ENCODE measurements around the gene DPP9.
"Not testable (repeated sequence)": the region's sequence is repeated elsewhere in the genome, so short reads cannot be mapped to it uniquely, and the experiment has no call there.

DPP9 gene

DNA sequence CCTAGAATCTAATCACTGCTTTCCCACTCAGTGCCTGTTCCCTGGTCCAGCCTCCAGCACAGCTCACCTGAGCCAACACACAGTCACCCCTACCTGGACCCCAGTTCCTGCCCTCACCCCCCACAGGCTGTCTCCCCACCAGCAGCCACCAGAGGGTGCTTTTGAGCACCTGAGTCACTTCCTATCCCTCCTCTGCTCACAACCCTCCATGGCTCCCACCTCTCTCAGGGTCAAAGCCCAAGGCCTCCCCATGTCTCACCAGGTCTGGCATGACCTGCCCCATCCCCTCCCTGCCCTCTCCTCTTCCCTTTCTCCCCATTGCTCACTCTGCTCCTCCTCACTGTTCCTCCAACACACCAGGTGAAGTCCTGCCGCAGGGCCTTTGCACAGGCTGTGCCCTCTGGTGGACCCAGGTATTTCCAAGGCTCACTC, 7.1 kb upstream of the DPP9 start:
- no peak for TF ChIP-seq JUND (IDR thresholded peaks at IDR 0.05; ENCODE audit: low read depth)
- in situ Hi-C loops (cut with HindIII; ENCODE audit: low pct_unique_long_range_greater_than_20kb, low sequenced_read_pairs), result no loop called here
- DNase-seq (ENCODE audit: low read depth in 1 of 2, low spot score in 1 of 2), result peak in 1 of 2 experiments; percentile 22

DNA sequence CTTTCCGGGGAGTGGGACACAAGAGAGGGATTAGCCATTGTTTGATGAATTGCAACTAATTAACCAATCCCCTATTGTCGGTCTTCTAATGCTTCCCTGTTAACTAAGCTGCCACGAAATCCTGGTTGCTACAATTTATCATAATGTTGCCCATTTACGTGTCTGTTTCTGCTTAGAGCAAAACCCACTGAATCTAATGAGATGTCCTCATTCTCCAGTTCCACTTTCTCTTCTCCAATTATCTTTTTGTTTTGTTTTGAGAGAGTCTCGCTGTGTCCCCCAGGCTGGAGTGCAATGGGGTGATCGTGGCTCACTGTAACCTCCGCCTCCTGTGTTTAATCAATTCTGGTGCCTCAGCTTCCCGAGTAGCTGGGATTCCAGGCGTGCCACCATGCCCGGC, 5.2 kb upstream of the DPP9 start:
- DNase-seq (ENCODE audit: low read depth in 1 of 2, low spot score in 1 of 2), result no peak
- in situ Hi-C loops (cut with HindIII; ENCODE audit: low pct_unique_long_range_greater_than_20kb, low sequenced_read_pairs), result no loop called here
- TF ChIP-seq JUND (IDR thresholded peaks at IDR 0.05; ENCODE audit: low read depth), result no peak

DNA sequence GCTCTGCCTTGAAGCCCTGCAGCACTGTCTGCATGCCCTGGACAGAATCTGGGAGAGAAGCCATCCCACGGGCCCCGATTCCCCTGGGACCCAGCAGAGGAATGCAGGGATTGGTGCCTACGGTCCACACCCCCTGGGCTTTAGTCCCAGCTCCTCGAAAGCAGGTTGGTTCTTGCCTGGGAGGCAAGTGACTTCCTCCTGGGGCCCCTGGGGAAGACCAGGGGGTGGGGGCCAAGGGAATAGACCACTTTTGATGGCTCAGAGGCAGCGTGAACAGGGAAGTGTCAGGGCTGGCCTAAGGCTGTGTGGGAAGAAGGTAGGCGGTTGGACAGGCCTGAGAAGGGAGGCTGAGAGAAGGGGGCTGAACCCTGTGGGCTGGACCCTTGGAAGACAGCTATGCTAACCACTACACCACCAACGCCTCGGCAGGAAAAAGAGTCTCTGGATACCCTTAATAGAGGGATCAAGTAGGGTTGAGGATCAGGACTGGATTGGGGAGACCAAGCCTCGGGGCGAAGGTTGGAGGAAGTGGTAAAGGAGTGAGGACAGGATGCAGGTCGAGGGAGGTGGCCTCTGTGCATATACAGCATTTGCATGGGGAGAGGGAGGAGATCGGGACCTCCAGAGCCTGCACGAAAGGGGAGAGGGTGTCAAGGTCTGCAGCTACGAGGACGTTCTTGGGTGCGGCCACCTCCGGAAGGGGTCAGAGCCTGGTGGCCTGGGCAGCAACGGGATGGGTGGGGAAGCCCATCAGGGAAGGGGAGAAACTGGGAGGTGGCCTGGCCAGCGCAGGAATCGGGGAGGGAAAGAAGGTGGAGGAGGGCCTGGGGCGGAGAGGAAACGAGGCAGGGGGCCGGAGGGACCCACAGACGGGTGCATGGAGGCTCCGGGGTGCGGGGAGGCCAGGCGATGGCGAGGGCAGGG, 709 bp downstream of the DPP9 start:
- no peak for DNase-seq (ENCODE audit: low read depth in 1 of 2, low spot score in 1 of 2)
- in situ Hi-C loops (cut with HindIII; ENCODE audit: low pct_unique_long_range_greater_than_20kb, low sequenced_read_pairs), result no loop called here

DNA sequence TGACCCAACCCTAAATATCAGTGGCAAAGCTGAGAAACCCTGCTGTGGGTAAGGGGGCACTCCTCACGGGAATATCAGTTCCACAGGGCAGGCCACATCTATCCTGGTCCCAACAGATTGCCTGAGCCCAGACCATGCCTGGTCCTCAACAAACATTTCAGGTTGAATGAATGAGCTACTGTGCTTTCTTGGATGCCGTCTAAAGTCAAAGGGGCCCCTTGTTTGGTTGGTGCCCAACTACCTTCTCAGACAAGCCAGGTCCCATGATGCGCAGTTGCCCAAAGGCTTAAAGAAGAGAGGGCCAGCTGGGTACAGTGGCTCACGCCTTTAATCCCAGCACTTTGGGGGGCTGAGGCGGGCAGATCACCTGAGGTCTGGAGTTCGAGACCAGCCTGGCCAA, 2.4 kb downstream of the DPP9 start:
- no peak for TF ChIP-seq JUND (IDR thresholded peaks at IDR 0.05; ENCODE audit: low read depth)
- in situ Hi-C loops (cut with HindIII; ENCODE audit: low pct_unique_long_range_greater_than_20kb, low sequenced_read_pairs), result no loop called here
- no peak for DNase-seq (ENCODE audit: low read depth in 1 of 2, low spot score in 1 of 2)

More for the DNA sequence above, 709 bp downstream of the DPP9 start:
- TF ChIP-seq JUND (IDR thresholded peaks at IDR 0.05; ENCODE audit: low read depth), result no peak

DNA sequence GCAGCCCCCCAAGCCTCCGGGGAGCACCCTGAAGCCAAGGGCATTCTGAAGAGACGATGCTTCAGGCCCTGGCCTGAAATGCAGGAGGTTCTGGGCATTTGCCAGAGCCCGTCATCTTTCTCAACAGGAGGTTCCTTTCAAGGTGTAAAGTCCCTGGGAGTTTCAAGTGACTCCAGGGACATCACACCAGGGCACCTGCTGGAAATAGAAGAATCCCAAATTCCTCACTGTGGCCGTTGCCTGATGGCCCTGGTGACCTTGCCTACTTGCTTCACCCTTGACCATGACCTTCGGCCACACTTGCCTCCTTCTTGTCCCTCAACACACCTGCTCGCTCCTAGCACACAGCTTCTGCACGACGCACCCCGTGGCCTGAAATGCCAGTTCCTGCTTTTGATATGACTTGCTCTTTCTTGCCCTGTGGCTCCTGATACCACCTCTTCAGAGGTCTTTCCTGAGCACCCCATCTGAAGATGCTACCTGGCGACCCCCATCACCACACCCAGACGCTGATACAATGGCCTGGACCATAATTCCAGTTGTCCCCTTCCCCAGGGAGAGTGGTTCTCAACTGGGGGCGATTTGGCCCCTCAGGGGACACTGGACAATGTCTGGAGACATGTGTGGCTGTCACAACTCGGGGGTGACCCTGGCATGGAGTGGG, 3.5 kb downstream of the DPP9 start:
- no peak for TF ChIP-seq JUND (IDR thresholded peaks at IDR 0.05; ENCODE audit: low read depth)
- no peak for DNase-seq (ENCODE audit: low read depth in 1 of 2, low spot score in 1 of 2)
- in situ Hi-C loops (cut with HindIII; ENCODE audit: low pct_unique_long_range_greater_than_20kb, low sequenced_read_pairs), result no loop called here

DNA sequence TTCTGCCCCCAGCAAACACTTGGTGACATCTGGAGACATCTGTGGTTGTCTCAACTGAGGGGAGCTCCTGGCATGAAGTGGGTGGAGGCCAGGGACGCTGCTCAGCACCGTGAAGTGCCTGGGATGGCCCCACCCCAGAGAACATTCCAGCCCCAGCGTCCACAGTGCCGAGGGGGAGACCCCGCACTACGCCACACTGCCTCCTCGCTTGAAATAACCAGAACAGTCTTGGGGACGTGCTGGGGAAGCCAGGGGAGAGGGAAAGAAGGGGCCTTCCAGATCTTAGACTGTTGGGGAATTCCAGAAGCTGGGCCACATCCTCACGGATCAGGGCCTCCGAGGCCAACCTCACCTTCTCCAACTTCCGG, 4.2 kb downstream of the DPP9 start:
- no peak for TF ChIP-seq JUND (IDR thresholded peaks at IDR 0.05; ENCODE audit: low read depth)
- in situ Hi-C loops (cut with HindIII; ENCODE audit: low pct_unique_long_range_greater_than_20kb, low sequenced_read_pairs), result no loop called here
- no peak for DNase-seq (ENCODE audit: low read depth in 1 of 2, low spot score in 1 of 2)

DNA sequence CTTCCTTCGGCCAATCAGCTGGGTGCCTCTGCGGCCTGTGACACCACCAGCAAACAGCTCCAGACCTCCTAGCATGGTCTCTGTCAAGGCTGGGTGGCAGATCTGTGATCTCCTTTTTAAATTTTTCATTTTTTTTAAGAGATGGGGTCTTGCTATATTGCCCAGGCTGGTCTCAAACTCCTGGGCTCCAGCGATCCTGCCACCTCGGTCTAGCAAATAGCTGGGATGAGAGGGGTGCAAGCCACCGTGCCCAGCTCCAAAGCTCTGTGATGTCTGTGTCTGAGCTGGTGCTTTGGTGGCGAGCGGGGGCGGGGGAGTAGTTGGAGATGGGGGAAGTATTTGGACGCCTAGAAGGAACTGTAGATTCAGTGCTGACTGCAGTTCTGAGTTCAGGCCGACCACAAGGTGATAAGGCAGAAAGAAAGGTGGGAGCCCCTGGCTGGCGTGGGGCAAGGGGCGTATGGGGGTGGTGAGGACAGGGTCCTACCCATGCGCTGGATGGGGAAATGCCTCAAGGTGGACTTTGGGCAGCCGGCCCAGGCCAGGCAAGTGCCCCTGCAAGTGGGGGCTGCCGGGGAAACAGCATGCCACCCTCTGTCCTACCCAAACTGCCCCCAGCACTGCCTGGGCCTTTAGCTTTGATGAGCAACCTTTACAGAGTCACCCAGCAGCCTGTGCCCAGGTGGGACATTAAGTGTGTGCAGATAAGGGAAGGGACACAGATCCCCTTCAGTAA, 5.5 kb downstream of the DPP9 start:
- no peak for TF ChIP-seq JUND (IDR thresholded peaks at IDR 0.05; ENCODE audit: low read depth)
- no peak for DNase-seq (ENCODE audit: low read depth in 1 of 2, low spot score in 1 of 2)
- in situ Hi-C loops (cut with HindIII; ENCODE audit: low pct_unique_long_range_greater_than_20kb, low sequenced_read_pairs), result no loop called here

DNA sequence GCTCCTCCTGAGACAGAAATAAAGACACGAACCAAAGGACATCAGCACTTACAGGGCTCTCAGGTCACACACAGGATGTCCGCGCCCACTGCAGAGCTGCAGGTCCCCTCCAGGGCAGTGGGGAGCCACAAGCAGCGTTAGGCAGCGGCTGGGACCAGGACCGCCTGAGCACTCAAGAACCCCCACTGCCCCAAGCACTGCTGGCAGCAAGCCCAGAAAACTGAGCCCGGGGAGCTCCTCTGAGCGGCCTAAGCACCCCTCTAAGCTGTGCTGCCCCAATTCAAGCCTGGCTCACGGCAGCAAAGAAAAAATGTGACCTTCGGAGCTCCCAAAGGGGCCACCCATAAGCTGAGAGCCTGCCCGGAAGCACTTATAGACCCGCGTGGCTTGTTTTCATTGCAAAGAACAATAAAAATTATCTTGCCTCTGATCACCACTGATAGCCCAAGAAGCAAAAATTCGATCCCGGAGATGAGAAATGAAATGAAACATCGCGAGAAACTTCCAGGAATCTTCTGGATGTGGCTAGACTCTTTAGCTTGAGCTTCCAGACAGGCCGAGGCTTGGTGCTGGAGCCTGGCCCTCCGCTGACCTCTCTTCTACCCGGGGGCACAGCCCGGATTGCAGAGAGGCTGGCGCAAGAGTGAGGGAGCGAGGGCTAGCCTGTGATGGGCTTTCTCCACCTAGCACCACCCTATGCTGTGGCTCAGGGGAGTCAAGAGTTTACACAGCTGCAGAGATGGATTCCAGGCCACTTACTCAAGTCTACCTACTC, 6.3 kb downstream of the DPP9 start:
- DNase-seq (ENCODE audit: low read depth in 1 of 2, low spot score in 1 of 2), result peak in 1 of 2 experiments; percentile 50
- in situ Hi-C loops (cut with HindIII; ENCODE audit: low pct_unique_long_range_greater_than_20kb, low sequenced_read_pairs), result no loop called here

DNA sequence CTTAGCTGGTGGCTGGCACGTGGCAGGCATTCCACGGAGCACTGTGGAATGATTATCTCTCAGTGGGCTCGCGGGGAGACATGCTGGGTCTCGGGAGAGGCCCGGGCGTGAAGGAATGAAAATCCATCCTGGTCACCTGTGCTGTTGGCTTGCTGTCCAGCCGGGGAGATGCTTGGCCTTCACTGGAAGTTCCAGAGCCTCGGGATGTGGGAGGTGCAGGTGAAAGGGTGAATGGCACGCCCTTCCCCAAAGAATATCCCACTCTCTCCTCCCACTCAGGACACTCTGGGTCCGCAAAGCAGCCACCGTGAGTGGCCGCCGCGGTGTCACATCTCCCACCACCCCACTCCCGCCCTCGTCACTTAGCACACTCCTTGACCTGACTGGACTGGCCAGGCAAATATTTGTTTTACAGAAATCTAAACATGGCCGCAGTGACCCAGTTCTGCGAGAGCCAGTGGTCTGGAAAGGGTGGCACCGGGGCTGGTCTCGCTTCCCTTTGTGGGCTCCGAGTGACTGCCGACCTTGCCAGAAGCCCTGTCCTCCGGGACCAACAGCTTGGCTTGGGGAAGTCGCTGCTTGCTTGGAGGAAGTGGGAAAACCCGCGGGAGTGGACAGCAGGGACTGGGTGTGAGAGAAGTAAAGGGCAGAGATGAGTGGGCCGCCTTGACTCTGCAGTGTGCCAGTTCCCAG, 8.0 kb downstream of the DPP9 start:
- peak; percentile 42 to 76 for DNase-seq (ENCODE audit: low read depth in 1 of 2, low spot score in 1 of 2)
- TF ChIP-seq JUND (IDR thresholded peaks at IDR 0.05; ENCODE audit: low read depth), result no peak
- in situ Hi-C loops (cut with HindIII; ENCODE audit: low pct_unique_long_range_greater_than_20kb, low sequenced_read_pairs), result no loop called here

More for the DNA sequence above, 6.3 kb downstream of the DPP9 start:
- no peak for TF ChIP-seq JUND (IDR thresholded peaks at IDR 0.05; ENCODE audit: low read depth)

DNA sequence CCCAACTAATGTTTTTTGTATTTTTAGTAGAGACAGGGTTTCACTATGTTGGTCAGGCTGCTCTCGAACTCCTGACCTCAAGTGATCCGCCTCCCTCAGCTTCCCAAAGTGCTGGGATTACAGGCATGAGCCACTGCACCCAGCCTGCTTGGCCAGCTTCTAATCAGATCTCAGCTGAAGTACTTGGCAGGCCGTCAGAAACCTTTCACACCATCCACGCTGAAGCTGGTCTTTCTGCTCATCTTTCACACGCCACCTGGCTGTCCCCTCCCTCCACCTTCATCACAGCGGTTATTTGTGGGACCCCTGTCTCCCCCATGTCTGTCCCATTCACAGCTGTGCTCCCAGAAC, 8.5 kb downstream of the DPP9 start:
- DNase-seq (ENCODE audit: low read depth in 1 of 2, low spot score in 1 of 2), result peak in 1 of 2 experiments; percentile 89
- in situ Hi-C loops (cut with HindIII; ENCODE audit: low pct_unique_long_range_greater_than_20kb, low sequenced_read_pairs), result not testable (repeated sequence)

DNA sequence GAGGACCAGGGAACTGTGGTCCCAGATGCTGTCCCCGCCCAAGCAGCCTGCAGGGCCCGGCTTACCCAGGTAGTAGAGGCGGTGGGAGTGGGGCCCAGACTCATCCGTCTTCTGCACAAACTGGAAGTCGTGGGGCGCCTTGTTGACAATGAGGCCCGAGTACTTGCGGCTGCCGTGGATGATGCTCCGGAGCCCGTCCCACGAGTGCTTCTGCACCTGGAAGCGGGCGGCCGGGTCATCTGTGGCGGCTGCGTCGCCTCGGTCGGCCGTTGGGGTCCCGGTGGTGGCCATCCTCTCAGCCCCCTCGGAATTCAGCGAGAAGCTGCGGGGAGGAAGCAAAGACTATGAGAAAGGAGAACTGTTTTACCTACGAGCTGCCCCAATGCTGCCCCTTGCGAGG, 9.6 kb downstream of the DPP9 start:
- no peak for TF ChIP-seq JUND (IDR thresholded peaks at IDR 0.05; ENCODE audit: low read depth)
- DNase-seq (ENCODE audit: low read depth in 1 of 2, low spot score in 1 of 2), result no peak
- in situ Hi-C loops (cut with HindIII; ENCODE audit: low pct_unique_long_range_greater_than_20kb, low sequenced_read_pairs), result no loop called here
